K562 (cell line): ENCODE measurements around the gene KCNAB1.

Experiments used
- CTCF ChIP-seq, 3 experiments: IDR thresholded peaks in 2 of 3; conservative IDR thresholded peaks in 1 of 3; 2 replicates each; pipeline ENCODE4 v1.5.1; 2011 to 2012; ENCODE audit warnings: low read length in 3 of 3, mild to moderate bottlenecking in 3 of 3, control low read depth in 2 of 3, improper control_type of control experiment in 1 of 3, inconsistent platforms in 1 of 3, low read depth in 1 of 3, mixed read lengths in 1 of 3, moderate library complexity in 1 of 3; ENCODE audit not compliant: insufficient read depth in 2 of 3
- KLF6 ChIP-seq: fragments of 250-450 bp; sonication (Bioruptor Pico); IDR thresholded peaks from 2 replicates; pipeline ENCODE4 v1.4.0; 2020; ENCODE audit warnings: mild to moderate bottlenecking, moderate library complexity, borderline replicate concordance
- MTF1 ChIP-seq: fragments of 250-450 bp; sonication (Bioruptor Pico); IDR thresholded peaks from 2 replicates; pipeline ENCODE4 v1.9.0; 2021; ENCODE audit warnings: moderate library complexity, mild to moderate bottlenecking, inconsistent platforms, borderline replicate concordance

DNA sequence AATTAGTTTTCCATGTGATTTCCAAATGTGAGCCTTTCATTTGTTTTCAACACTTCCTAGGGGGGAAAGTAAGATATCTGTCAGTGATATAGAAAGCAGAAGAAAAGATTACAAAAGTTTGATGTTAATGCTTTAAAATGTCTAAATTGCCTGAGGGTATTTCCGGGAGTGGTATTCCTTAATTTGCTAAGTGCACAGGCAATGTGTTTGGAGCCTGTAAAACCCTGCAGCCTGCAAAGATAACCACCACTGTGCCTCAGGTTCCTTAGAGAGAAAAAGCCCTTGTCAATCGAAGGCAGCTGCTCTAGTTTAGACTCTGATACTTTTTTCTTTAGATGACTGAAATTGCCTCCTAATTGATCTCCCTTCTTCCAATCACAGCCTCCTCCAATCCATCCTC is 279.7 kb downstream of the KCNAB1 start:
- TF ChIP-seq KLF6: no peak
- no peak for TF ChIP-seq MTF1
- TF ChIP-seq CTCF (IDR thresholded peaks at IDR 0.05 in 2 of 3, conservative IDR thresholded peaks at IDR 0.05 in 1 of 3; ENCODE audit: insufficient read depth in 2 of 3, low read depth in 1 of 3, low read length in 3 of 3): no peak
